Heart right ventricle (tissue), 16 donors: Measurements from ENCODE around the gene CRYBG1. TPM values are rescaled to one million over a fixed set of nuclear protein-coding genes. Genes with fewer than 3 reads are reported as not detected.

Source experiments
- ATAC-seq, 8 donors: fragments of 200-7000 bp; cut with Tn5 transposase; one replicate each; pipeline ENCODE4 v1.9.1; 2020; ENCODE audit warnings: mild to moderate bottlenecking in 8 of 8, moderate library complexity in 8 of 8, moderate number of reproducible peaks in 1 of 8
- DNase-seq, 2 donors: peaks; one replicate each; pipeline ENCODE4 v3.0.0-alpha.2; 2020
- H3K27ac ChIP-seq, 10 donors: fragments of 200-600 bp; sonication (generic) in 2 of 10; one replicate each; pipeline versions ENCODE4 v1.5.0 to v1.8.0; 2020 to 2022; ENCODE audit warnings: mild to moderate bottlenecking in 3 of 10
- H3K27me3 ChIP-seq, 7 donors: fragments of 200-600 bp; one replicate each; pipeline ENCODE4 v1.8.0; 2021 to 2022; ENCODE audit warnings: mild to moderate bottlenecking in 2 of 7
- H3K36me3 ChIP-seq, 9 donors: fragments of 200-600 bp; sonication (generic) in 1 of 9; one replicate each; pipeline versions ENCODE4 v1.5.0 to v1.8.0; 2020 to 2022; ENCODE audit warnings: mild to moderate bottlenecking in 2 of 9
- H3K4me1 ChIP-seq, 9 donors: fragments of 200-600 bp; sonication (generic) in 1 of 9; one replicate each; pipeline versions ENCODE4 v1.5.0 to v1.8.0; 2020 to 2022; ENCODE audit warnings: mild to moderate bottlenecking in 4 of 9
- H3K4me3 ChIP-seq, 10 donors: fragments of 200-600 bp; sonication (generic) in 2 of 10; one replicate each; pipeline versions ENCODE4 v1.5.0 to v1.8.0; 2020 to 2022; ENCODE audit warnings: mild to moderate bottlenecking in 7 of 10, moderate library complexity in 2 of 10
- H3K9me3 ChIP-seq, 11 donors: fragments of 200-600 bp in 10 of 11; sonication (generic) in 2 of 11; one replicate each; pipeline versions ENCODE4 v1.5.0 to v1.8.0; 2013 to 2022; ENCODE audit warnings: mild to moderate bottlenecking in 2 of 11, control low read depth in 1 of 11, moderate library complexity in 1 of 11
- WGBS, 2 donors: extraction: QIAGEN DNeasy Blood & Tissue Kit; methylation state at CpG; one replicate each; pipeline ENCODE4 v1.1.7; 2013; ENCODE audit warnings: inconsistent platforms in 1 of 2; 5-methylcytosine and 5-hydroxymethylcytosine counted together
- intact Hi-C, 10 donors: fragments of 100-400 bp; cut with DNase I; formaldehyde crosslinking; loops; one replicate each; pipeline versions ENCODE4 v1.11.1 to v1.14.2; 2022
- polyA plus RNA-seq, 2 donors: library from polyadenylated mRNA; stranded (reverse); fragments of 200-250 nt; gene quantifications; one replicate each; pipeline ENCODE4 v1.2.3, GENCODE V29; 2013
- total RNA-seq, 10 donors: library from RNA; stranded (reverse); fragmentation: NEBNext Ultra II Directional in 3 of 10; extraction: Animal tissue kit (Norgen Biotek cat#: 25700) in 3 of 10; gene quantifications; one replicate each; pipeline versions ENCODE4 v1.2.1 to v1.2.4, GENCODE V29; 2021 to 2023
- TF ChIP-seq, protein P1 (sequence below), 9 donors: fragments of 200-600 bp; sonication (generic) in 2 of 9; IDR thresholded peaks; one replicate each; pipeline versions ENCODE4 v1.5.0 to v1.8.0; 2021 to 2022; ENCODE audit warnings: antibody characterized with exemption in 9 of 9, mild to moderate bottlenecking in 5 of 9, moderate library complexity in 1 of 9
- donor health status: Arrhythmogenic right ventricular cardiomyopathy.
- donor health status: ischemic (EF 13 %, LVEDD 7.1; RV severe dilation, severe dysfunction).
- donor health status: healthy with polysubstance abuse.
- donor health status: DM: no; HTN: yes; CAD: no.
- donor health status: DM: no; HTN: no; CAD: no.
- donor health status: ischemic (EF 25% LVEDD 6.9; RV normal size, moderate dysfunction).
- donor health status: ischemic (EF 25% LVEDD 5.7; RV mildly dilated, moderate dysfunction).
- donor health status: healthy.
- donor health status: DM: yes; HTN: yes; CAD: no.
- donor health status: Ischemic cardiomyopathy.
- donor health status: ischemic (EF 35%, LVEDD 5.7; RV mildly dilated, moderate dysfunction).
- donor health status: nonischemic (EF 11% LVEDD 7.7; RV severe dilation, severe dysfunction).
- donor health status: DM: yes; HTN: yes; CAD: no.
- donor health status: PGD.
- donor health status: ischemic (EF 29% LVEDD 5.4; RV normal size, mild dysfunction).
- donor health status: nonischemic (EF 23%, LVEDD 6.1; RV moderate dilation, normal function).

The CRYBG1 gene
- total and polyA plus RNA-seq, 12 donors: 0.64 to 9.4 (median 1.5) TPM

DNA sequence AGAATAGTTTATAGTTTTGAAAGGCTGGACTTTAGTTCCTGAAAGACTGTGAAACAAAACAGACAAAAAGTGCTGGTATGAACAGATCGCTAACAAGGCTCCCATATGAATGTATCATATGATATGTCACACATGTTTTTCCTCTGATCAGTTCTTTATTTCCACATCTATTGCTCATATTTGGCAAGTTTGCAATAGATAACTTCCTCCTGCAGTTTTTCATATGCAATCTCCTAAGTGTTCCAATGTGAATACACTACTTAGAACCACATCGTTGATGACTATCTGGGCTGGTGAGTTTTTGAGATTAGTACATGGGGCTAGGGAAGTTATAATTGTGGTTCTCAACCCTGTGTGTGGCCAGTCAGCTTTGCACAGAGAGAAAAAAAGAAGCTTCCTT is 23.1 kb downstream of the CRYBG1 start:
- Histone ChIP-seq H3K4me3 (no peak overlapping the region), H3K9me3 (no peaks in the 10 kb centered on the region), H3K4me1 (no peaks in the 10 kb centered on the region), H3K36me3 (no peaks in the 10 kb centered on the region), H3K27me3 (peaks cover 0 to 7% (median 3%) of the 10 kb centered on the region in 7 donors), H3K27ac (no peak overlapping the region)
- no peak for ATAC-seq
- no peak for DNase-seq
- 75 to 80% methylated on average over 2 of the region's 2 CpGs for WGBS, 2 donors
- TF ChIP-seq, protein P1, sequence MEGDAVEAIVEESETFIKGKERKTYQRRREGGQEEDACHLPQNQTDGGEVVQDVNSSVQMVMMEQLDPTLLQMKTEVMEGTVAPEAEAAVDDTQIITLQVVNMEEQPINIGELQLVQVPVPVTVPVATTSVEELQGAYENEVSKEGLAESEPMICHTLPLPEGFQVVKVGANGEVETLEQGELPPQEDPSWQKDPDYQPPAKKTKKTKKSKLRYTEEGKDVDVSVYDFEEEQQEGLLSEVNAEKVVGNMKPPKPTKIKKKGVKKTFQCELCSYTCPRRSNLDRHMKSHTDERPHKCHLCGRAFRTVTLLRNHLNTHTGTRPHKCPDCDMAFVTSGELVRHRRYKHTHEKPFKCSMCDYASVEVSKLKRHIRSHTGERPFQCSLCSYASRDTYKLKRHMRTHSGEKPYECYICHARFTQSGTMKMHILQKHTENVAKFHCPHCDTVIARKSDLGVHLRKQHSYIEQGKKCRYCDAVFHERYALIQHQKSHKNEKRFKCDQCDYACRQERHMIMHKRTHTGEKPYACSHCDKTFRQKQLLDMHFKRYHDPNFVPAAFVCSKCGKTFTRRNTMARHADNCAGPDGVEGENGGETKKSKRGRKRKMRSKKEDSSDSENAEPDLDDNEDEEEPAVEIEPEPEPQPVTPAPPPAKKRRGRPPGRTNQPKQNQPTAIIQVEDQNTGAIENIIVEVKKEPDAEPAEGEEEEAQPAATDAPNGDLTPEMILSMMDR (IDR thresholded peaks at IDR 0.05): no peak
- intact Hi-C loops: no loop called here

DNA sequence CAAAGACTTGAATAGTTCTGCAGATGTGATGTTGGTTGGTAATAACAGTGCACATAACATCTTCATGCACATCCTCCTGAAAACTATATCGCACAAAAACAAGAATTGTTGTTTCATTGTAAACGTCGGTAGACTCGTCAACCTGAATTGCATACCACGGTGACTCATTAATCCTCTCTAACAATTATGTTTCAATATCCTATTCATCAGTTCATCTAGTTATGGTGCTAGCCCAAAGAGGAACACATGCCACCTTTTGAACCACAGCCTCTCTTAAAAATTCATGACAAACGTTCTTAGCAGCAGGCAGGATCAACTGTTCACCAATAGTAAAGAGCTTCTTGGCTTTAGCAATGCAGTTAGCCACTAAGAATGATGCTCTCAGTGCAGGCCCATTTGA is 25.0 kb downstream of the CRYBG1 start:
- TF ChIP-seq, protein P1 (IDR thresholded peaks at IDR 0.05): no peak
- H3K4me3 ChIP-seq: no peak overlapping the region
- no peaks in the 10 kb centered on the region for H3K36me3 ChIP-seq
- intact Hi-C loops: no loop called here
- no peaks in the 10 kb centered on the region for H3K4me1 ChIP-seq
- H3K27ac ChIP-seq: no peak overlapping the region
- H3K27me3 ChIP-seq: peaks cover 0 to 16% (median 1%) of the 10 kb centered on the region in 7 donors
- DNase-seq (no peak), ATAC-seq (no peak)
- 82% methylated on average over 6 of the region's 6 CpGs for WGBS, 2 donors
- no peaks in the 10 kb centered on the region for H3K9me3 ChIP-seq

DNA sequence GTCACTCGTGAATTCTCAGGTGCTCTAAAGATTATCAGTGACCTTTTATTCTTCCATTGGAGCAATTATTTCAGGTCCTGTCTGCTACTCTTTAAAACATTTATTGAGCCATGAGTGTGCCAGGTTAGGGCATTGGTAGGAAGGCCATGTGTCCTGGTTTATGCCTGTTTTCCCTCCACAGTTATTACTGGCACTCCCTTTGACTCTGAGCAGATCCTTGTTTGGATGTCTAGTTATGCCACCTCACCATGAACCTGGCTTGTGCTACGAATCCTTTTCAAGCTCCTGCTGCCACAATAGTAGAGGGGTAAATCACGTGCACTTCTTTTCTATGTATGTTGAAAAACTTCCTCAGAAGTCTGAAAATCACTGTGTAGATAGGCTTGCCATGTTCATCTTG is 27.4 kb downstream of the CRYBG1 start:
- Histone ChIP-seq H3K27me3 (peaks cover 0 to 25% (median 17%) of the 10 kb centered on the region in 7 donors), H3K27ac (no peak overlapping the region), H3K9me3 (no peaks in the 10 kb centered on the region), H3K36me3 (no peaks in the 10 kb centered on the region), H3K4me3 (no peak overlapping the region), H3K4me1 (no peaks in the 10 kb centered on the region)
- ATAC-seq (no peak), DNase-seq (no peak)
- intact Hi-C loops: no loop called here
- WGBS, 2 donors: 73 to 80% methylated on average over 3 of the region's 3 CpGs
- TF ChIP-seq, protein P1 (IDR thresholded peaks at IDR 0.05): no peak

DNA sequence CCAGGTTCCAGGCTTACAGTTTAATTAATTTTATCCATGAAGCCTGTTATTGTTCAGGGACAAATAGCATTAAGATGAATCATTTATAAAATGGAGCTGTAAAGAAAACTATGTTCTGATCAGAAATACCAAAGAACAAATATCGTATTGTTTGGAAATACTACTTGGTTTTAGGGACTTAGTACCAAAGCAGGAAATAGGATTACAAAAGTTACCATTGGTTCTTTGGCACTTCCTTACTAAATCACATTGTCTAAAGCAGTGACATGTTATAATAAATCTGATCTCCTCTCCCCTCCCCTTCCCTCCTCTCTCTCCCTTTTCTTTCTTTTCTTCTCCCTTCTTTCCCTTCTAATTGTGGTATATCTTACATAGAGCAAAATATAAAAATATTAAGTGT is 29.6 kb downstream of the CRYBG1 start:
- intact Hi-C loops: no loop called here
- WGBS, 2 donors: 65 to 77% methylated on average over 1 of the region's 1 CpG
- H3K27ac ChIP-seq: no peak overlapping the region
- H3K4me1 ChIP-seq: no peaks in the 10 kb centered on the region
- H3K4me3 ChIP-seq: no peak overlapping the region
- H3K36me3 ChIP-seq: no peaks in the 10 kb centered on the region
- DNase-seq (no peak), ATAC-seq (no peak)
- H3K27me3 ChIP-seq: peaks cover 0 to 34% (median 23%) of the 10 kb centered on the region in 7 donors
- TF ChIP-seq, protein P1 (IDR thresholded peaks at IDR 0.05): no peak
- H3K9me3 ChIP-seq: no peaks in the 10 kb centered on the region
